Effector CD4-positive, alpha-beta T cell (primary cell): Measurements from ENCODE around the gene CENPL.
"Not testable (repeated sequence)": the region's sequence is repeated elsewhere in the genome, so short reads cannot be mapped to it uniquely, and the experiment has no call there.

Source experiments
- DNase-seq: peaks from one replicate; pipeline ENCODE4 v3.0.0-alpha.2; 2020
- total RNA-seq: gene quantifications from one replicate; lab custom pipeline; 2026; lab: John Stamatoyannopoulos, UW

The CENPL gene, protein sequence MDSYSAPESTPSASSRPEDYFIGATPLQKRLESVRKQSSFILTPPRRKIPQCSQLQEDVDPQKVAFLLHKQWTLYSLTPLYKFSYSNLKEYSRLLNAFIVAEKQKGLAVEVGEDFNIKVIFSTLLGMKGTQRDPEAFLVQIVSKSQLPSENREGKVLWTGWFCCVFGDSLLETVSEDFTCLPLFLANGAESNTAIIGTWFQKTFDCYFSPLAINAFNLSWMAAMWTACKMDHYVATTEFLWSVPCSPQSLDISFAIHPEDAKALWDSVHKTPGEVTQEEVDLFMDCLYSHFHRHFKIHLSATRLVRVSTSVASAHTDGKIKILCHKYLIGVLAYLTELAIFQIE
- total RNA-seq, result 12.6 reads per million, percentile 37 among the genes with 10 or more reads in this experiment

DNA sequence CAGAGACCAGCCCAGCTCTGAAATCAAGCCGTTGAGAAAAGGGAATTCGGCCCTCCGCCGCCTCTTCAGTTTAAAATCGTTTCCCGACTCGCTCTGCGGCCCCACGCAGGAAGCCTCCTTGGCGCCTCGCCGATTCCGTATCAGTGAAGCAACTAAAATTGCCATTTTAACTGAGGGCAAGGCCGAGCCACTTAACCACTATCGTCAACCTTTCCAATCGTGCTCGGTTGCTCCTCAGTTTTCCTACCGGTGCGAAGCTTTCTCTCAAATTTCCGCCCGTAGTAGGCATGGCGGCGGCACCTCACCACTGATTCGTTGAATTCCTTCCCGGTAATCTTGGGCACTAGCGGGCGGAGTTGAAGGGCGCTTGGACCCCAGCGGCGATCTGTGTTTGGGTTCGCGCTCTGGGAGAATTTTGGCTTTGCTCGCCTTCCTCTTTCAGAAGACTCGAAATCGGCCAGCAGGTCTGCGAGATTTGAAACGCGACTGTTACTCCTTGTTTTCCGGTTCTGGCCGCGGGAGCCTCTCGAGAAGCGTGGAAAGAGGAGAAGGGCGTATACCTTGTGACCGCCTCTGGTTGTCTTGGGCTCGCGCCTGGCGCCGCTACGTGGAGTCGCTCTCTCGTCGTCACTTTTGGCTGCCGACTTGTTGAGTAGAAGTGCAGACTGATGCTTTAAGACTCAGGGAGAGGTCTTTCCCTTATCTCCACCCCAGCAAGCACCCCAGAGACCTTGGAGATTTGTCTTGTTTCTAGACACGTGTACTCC is at the start of gene CENPL, which contains the start of gene DARS2:
TSS of gene CENPL (minus strand) at position 569 of the 767 bp plus-strand sequence. CDS start 13,584 bp downstream, outside the sequence.
TSS of gene DARS2 (plus strand) at position 359 of the 767 bp plus-strand sequence. CDS start 557 bp downstream, outside the sequence.
- peak; percentile 88 for DNase-seq

DNA sequence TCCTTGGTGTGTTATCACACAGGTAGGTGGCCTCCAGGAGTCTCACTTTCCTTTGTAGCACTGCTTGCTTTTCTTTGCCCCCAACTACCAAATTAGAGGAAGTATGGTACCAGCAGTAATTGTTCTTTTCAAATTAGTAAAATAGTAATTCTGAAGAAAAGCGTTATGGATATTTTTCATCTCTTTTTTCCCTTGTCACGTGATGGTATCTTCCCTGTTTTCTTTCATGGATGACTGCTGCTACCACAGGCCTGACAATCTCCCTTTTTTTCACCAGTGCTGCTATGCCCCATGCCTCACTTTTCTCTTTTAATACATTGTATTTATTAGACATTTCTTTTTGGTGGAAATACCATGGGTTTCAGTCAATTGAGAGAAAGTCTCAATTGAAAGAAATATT is 46.8 kb upstream of the CENPL start:
- no peak for DNase-seq

DNA sequence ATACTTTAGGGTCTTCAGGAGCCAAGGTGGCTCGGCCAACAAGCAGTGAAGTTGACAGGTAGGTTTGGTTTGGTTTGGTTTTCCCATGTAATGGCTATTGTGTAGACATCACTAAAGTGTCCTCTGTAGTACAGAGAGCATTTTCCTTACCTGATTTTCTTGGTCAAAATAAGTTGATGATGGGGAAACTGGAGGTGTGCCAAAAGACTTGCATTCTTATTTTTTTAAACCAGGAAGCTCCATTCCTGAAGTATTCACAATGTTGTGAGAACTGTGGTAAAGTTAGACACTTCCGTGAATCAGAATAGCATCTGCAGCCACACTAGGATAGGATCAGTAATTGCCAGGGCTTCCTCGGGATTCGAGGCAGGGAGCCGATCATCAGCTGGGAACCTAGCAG is 46.4 kb upstream of the CENPL start:
- DNase-seq, result no peak

DNA sequence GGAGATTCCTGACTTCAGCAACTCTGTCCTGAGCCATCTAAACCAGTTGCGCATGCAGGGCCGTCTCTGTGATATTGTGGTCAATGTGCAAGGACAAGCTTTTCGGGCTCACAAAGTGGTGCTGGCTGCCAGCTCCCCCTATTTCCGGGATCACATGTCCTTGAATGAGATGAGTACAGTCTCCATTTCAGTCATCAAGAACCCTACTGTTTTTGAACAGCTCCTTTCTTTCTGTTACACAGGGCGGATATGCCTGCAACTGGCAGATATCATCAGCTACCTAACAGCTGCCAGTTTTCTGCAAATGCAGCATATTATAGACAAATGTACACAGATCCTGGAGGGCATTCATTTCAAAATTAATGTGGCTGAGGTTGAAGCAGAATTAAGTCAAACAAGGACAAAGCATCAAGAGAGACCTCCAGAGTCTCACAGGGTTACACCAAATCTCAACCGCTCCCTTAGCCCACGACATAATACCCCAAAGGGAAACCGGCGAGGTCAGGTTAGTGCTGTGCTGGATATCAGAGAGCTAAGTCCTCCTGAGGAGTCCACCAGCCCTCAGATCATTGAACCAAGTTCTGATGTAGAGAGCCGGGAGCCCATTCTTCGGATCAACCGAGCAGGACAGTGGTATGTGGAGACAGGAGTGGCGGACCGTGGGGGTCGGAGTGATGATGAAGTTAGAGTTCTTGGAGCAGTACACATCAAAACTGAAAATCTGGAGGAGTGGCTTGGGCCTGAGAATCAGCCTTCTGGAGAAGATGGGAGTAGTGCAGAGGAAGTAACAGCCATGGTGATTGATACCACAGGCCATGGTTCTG is 45.8 kb upstream of the CENPL start:
- no peak for DNase-seq

DNA sequence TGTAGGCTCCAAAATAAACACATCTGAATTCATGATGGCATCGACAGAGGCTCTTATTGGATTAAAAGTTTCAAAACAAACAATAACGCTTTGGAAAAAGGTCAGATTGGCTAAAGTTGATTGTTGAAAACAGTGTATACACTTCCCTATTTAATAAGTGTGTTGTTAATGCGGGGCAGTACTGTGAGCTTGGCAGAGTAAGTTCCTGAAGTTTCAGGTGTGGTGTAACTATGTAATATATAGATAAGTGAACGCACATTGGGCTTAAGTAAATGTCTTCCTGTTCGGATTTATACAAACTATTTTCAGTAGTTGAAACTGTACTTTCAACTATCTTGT is 44.3 kb upstream of the CENPL start:
- no peak for DNase-seq

DNA sequence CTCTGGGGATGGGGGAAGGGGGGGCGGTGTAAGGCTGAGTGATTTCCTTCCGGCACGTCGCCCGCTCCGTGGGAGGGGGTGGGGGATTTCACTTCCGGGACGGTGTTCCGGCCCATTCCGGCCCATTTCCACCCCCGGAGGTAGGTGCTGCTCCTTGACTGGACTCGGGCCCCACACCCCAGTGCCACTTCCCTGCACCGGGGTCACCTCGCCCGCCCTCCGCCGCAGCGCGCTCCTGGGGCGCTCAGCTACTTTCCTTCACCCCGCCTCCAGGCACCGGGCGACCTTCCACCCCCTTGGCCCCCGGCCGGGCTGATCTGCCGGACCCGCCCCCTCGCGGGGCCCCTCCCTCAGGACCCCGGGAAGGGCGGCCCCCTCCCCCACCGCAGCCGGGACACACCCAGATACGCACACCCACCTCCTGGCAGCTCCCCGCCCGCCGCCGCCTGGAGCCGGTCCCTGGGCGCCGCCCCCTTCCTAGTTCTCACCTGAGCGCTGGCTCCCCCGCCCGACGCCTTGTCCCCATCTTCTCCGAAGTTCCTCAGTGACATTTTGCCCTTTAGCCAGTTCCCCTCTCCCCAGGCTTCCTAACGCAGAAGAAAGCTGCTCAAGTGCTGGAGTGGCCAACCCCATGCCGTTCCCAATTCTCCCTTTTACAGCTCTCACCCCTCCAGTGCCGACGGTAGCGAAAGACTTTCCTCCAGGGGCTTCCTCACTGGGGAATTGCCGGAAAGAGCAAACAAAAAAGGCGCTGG is 43.8 kb upstream of the CENPL start, which contains the start of gene ZBTB37:
TSS of gene ZBTB37 (plus strand) at position 115 of the 755 bp plus-strand sequence. CDS start 1,846 bp downstream, outside the sequence.
- DNase-seq, result peak; percentile 85

DNA sequence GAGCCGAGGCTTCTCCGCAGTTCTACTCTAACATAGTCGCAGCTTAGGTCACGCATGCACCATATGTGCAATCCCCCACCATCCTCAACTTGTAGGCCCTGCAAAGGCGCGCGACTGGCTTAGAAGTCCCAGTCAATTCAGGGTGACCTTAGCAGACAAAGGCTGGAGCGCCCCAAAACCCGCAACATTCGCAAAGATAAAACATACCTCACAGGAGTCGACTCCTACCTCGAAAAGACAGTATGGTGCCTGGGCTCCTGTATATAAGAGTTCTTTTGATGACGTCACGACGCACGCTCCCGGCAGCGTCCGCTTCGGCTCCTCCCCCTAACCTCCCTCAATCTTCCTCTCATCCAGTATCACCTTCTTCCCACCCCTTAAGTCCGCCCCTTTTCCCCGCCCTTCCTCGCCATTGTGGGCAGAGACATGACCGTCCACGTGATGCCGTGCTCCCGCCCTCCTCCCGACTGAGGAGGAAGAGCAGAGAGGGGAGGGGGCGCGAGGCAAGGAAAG is 43.1 kb upstream of the CENPL start, which contains the start of gene GAS5:
TSS of gene GAS5 (minus strand) at position 237 of the 513 bp plus-strand sequence.
- DNase-seq, result peak; percentile 98

DNA sequence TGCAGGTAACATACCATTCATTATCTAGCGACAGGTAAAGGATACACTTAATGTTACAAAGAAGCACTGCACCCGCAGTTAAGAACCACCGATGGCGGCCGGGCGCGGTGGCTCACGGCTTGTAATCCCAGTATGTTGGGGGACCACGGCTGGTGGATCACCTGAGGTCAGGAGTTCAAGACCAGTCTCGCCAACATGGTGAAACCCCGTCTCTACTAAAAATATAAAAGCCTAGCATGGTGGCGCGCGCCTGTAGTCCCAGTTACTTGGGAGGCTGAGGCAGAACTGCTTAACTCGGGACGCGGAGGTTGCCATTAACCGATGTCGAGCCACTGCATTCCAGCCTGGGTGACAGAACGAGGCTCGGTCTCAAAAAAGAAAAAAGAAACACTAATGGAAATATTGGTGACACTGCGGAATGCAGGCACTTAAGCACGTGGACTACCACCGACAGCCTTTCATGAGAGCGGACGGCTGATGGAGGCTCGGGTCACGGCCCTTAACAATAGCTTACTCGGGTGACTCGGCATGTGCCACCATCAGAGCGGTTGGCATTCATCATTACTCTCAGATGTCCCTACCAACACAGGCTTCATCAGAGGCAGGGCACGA is 42.6 kb upstream of the CENPL start:
- peak; percentile 45 for DNase-seq

DNA sequence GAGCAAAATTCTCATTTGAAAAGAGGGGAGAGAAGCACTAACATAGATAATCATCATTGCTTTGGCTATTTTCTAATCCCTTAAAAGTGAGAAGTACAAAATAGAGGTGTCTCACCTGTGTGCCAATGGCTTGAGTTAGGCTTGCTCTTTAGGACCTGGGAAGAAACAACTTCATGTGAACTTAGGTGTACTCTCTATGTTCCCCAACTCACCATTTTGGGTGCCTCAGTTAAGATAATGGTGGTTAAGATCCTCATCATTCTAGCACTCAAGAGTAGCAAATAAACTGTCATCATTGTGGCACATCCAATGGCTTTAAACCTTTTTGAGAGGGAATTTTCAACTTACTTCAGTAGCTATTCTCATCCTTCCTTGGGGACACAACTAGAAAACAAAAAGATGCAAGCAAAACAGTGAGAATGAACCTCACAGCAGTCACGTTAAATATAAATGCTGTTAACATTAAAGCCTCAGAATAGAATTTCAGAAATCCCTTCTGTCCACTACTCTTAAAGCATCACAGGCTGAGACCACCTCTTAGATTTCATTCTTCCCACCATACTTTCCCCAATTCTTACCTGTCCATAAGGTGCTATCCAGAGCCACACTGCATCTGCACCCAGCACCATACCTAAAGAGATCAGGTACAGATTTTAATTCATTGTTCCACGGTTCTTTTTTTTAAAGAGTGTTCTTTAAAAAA is 41.9 kb upstream of the CENPL start:
- no peak for DNase-seq

DNA sequence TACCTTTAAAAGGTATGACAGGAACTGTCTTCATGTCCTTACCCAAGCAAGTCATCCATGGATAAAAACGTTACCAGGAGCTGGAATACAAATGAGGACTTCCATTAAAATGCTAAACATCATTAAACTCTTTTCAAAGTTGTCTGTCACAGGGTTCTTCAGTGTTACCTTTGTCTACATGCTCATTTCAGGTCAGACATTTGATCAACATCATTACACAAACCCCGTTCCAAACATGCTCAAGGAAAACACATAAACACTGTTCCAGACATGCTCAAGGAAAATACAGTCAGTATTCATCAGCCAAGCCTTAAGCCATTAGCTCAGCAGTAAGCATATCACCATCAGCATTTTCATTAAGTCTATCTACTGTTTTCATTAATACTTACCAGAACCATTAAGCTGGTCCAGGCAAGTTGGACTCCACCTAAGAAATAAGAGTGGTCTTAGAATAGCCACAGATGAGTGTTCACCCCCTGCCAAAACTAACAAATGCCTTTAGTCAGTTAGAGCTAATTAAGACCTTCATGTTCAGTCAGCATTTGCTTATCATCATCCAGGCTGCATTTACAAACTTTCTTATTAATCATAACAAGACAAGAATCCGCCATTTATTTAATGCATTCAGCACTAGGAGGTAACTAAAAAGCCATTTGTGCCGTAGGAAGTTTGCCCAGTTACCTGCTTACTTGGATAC is 40.9 kb upstream of the CENPL start:
- DNase-seq, result no peak

DNA sequence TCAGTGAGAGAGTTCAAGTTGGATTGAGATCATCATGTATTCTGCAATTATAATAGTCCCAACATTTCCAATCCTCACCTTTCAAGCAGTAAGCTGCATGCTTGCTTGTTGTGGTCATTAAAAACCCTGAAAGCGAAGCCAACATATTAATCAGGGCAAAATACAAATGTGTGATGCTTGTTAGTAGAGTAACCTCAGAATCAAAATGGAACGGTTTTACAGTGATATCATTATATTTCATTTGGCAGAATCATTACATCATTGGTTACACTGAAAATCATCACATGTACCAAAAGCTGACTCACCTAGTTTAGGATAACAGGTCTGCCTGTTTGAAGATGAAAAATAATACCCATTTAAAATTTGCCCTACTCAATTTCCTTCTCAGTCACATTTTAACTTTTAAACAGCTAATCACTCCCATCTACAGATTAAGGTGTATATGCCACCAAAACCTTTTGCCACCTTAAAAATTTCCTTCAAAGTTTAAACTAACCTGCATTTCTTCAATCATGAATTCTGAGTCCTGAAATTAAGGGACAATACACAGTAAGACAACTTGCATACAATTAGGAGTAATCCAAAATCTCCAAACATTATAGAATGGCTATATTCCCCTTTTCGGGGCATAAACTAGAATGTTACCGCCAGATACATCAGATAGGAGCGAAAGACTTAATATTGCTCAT is 39.6 kb upstream of the CENPL start:
- DNase-seq, result no peak

DNA sequence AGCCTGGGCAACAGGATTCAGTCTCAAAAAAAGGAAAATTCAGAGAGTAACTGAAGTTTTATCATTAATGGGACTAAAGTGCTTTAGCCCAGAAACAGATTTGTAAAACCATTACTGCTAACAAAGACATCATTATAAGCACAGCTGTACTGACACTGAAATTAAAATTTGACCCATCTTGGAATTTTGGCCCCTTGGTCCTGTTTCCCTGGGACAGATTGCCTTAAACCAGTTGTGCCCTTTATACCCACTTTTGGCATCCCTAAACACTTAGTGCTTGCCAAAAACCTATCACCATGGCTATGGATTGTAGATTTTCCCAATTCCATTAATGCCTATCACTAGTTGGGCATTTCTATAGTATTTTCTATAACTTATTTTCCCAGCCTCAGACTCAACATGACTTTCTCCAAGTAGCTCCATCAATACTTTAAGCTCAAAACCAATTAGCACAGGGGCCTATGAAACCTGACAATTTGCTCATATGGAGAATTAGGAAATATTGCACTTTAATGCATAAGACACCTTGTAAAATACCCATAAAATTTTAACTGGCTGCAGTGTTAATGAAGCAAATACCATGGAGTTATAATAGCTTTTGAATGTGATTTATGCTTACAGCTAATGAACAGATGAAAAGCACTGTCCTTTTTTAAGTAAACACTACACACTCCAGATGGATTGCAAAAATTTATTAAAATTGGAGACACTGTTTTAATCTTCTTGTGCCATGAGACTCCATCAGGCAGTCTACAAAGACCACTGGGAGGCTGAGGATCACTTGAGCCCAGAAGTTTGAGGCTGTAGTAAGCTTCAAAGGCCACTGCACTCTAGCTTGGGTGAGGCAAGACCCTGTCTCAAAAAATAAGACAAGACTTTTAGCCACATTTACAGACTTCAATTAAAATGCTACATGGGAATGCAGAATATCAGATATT is 38.8 kb upstream of the CENPL start:
- DNase-seq, result no peak

DNA sequence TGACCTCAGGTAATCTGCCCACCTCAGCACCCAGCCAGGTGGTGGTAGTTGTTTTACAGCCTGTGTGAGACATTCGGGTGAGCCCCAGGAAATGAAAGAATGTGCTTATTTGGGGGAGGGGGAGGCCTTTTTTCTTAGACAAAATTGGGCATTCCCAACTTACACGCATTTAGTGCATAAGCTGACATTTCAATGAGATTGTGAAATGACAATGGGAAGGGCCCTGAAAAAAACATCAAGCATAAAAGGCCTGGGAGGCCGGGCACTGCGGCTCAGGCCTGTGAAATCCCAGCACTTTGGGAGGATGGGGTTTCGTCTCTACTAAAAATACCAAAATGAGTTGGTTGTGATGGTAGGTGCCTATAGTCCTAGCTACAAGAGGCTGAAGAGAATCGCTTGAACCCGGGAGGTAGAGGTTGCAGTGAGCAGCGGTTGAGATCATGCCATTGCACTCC is 38.1 kb upstream of the CENPL start:
- DNase-seq, result no peak

DNA sequence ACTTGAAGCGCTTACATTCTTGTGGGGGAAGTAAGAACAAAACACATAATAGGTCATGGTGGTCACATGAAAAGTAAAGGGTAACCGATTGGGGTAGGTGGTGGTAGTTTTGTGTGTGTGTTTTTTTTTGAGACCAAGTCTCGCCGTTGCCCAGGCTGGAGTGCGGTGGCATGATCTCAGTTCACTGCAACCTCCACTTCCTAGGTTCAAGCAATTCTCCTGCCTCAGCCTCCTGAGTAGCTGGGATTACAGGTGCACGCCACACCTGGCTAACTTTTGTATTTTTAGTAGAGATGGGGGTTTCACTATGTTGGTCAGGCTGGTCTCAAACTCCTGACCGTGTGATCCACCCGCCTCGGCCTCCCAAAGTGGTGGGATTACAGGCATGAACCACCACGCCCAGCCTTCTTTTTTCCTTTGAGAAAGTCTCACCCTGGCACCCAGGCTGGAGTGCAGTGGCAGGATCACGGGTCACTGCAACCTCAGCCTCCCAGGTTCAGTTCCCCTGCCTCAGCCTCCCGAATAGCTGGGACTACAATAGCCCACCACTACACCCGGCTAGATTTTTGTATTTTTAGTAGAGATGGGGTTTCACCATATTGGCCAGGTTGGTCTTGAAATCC is 37.6 kb upstream of the CENPL start:
- DNase-seq, result not testable (repeated sequence)

DNA sequence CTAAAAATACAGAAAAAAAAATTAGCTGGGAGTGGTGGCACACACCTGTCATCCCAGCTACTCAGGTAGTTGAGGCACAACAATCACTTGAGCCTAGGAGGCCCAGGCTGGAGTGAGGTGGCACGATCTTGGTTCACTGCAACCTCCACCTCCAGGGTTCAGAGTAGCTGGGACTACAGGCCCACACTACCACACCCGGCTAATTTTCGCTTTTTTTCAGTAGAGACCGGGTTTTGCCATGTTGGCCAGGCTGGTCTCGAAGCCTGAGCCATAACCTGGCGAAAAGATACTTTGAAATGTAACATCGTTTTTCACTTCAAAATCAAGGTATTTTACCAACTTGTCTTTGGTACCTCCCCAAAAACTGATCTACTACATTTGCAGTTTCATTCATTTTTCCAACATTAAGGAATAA is 37.1 kb upstream of the CENPL start:
- no peak for DNase-seq

DNA sequence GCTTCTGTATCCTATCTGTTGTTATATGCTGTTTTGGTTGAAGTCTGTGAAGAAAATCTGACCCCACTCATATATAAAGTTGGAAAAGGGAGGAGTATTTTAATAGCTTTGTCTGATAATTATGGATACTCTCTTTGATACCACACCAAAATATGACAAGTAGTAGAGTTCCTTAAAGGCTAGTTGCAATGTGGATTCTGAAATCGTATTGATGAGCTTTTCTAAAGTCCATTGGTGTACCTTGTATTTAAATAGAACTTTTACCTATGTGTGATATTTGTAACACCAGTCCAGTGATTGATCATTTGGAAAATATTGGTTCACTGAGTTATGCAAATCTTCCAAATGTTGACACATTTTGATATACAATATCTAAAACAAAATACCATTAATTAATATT is 35.4 kb upstream of the CENPL start:
- DNase-seq, result no peak

DNA sequence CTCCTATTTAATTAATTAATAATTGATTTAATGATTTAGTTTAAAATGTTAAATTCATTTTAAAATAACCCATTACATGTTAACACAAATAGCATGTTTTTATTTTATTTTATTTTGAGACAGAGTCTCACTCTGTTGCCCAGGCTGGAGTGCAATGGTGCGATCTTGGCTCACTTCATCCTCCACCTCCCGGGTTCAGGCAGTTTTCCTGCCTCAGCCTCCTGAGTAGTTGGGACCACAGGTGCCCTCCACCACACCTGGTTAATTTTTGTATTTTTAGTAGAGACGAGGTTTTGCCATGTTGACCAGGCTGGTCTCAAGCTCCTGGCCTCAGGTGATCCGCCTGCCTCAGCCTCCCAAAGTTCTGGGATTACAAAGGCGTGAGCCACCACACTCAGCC is 34.9 kb upstream of the CENPL start:
- DNase-seq, result not testable (repeated sequence)
